K562 (cell line): ENCODE measurements around the gene IFT22. TPM values are rescaled to one million over a fixed set of nuclear protein-coding genes. Genes with fewer than 3 reads are reported as not detected.

Experiments used
- ASH1L ChIP-seq: fragments of 450-650 bp; IDR thresholded peaks from 2 replicates; pipeline ENCODE4 v1.6.1; 2018; ENCODE audit warnings: borderline replicate concordance, mild to moderate bottlenecking, low read depth; ENCODE audit not compliant: partially characterized antibody
- C11orf30 ChIP-seq: fragments of 450-650 bp; IDR thresholded peaks from 2 replicates; pipeline ENCODE4 v1.6.1; 2016; ENCODE audit warnings: low read depth, mild to moderate bottlenecking
- CREB5 ChIP-seq: fragments of 250-450 bp; sonication (Bioruptor Pico); IDR thresholded peaks from 2 replicates; pipeline ENCODE4 v1.5.0; 2020; ENCODE audit warnings: mild to moderate bottlenecking
- CTCF ChIP-seq, 3 experiments: IDR thresholded peaks in 2 of 3; conservative IDR thresholded peaks in 1 of 3; 2 replicates each; pipeline ENCODE4 v1.5.1; 2011 to 2012; ENCODE audit warnings: low read length in 3 of 3, mild to moderate bottlenecking in 3 of 3, control low read depth in 2 of 3, improper control_type of control experiment in 1 of 3, inconsistent platforms in 1 of 3, low read depth in 1 of 3, mixed read lengths in 1 of 3, moderate library complexity in 1 of 3; ENCODE audit not compliant: insufficient read depth in 2 of 3
- ERF ChIP-seq: fragments of 450-650 bp; formaldehyde crosslinking; IDR thresholded peaks from 2 replicates; pipeline ENCODE4 v1.4.0; 2020; ENCODE audit warnings: mild to moderate bottlenecking, mixed read lengths
- ID3 ChIP-seq, 2 experiments: fragments of 250-450 bp in 1 of 2; fragments of 450-650 bp in 1 of 2; sonication (Bioruptor Pico) in 1 of 2; IDR thresholded peaks; 2 replicates each; pipeline versions ENCODE4 v1.6.1 to v1.8.0; 2016 to 2021; ENCODE audit warnings: mild to moderate bottlenecking in 2 of 2, moderate library complexity in 2 of 2, missing compliant biosample characterization in 1 of 2, missing genetic modification characterization in 1 of 2
- PTBP1 ChIP-seq: fragments of 200-400 bp; formaldehyde crosslinking; IDR thresholded peaks from 2 replicates; pipeline ENCODE4 v1.6.1; 2017; ENCODE audit warnings: low read depth, low read length
- RREB1 ChIP-seq: fragments of 250-450 bp; sonication (Bioruptor Pico); IDR thresholded peaks from 2 replicates; pipeline ENCODE4 v1.4.0; 2020
- SRSF3 ChIP-seq: fragments of 200-400 bp; formaldehyde crosslinking; IDR thresholded peaks from 2 replicates; pipeline ENCODE4 v1.6.1; 2016; ENCODE audit warnings: mild to moderate bottlenecking, low read length, moderate library complexity; ENCODE audit not compliant: insufficient read depth
- USF1 ChIP-seq: sonication (generic); formaldehyde crosslinking; IDR thresholded peaks from 2 replicates; pipeline ENCODE4 v1.9.0; 2022; ENCODE audit warnings: mild to moderate bottlenecking, missing genetic modification reagents
- ZBED1 ChIP-seq: IDR thresholded peaks from 2 replicates; pipeline ENCODE4 v1.6.1; 2014
- ZNF232 ChIP-seq: sonication (generic); formaldehyde crosslinking; IDR thresholded peaks from 2 replicates; pipeline ENCODE4 v1.8.0; 2022; ENCODE audit warnings: mild to moderate bottlenecking, missing genetic modification reagents
- ZNF274 ChIP-seq: IDR thresholded peaks from 2 replicates; pipeline ENCODE4 v1.6.1; 2011; ENCODE audit warnings: low read depth, mild to moderate bottlenecking, low read length, moderate library complexity, borderline replicate concordance
- ZNF551 ChIP-seq: fragments of 250-450 bp; sonication (Bioruptor Pico); IDR thresholded peaks from 2 replicates; pipeline ENCODE4 v1.5.0; 2021; ENCODE audit warnings: mild to moderate bottlenecking, moderate library complexity
- polyA plus RNA-seq, 8 experiments: library from polyadenylated mRNA; depleted of rRNA in 4 of 8; stranded (reverse) in 5 of 8; unstranded in 3 of 8; fragments of >200 nt; fragmentation: Nextera tagmentation in 2 of 8; fragmentation: Illumina TruSeq in 1 of 8; extraction: Ambion mirVana in 2 of 8; extraction: Trizol in 1 of 8; gene quantifications; 2 replicates each; pipeline versions ENCODE4 v1.2.1 to v1.2.3, GENCODE V29; 2011 to 2014; ENCODE audit warnings: inconsistent platforms in 1 of 8, missing spikeins in 1 of 8
- total RNA-seq, 7 experiments: library from RNA; depleted of rRNA in 6 of 7; stranded (reverse); fragments of >200 nt in 6 of 7; fragmentation: Illumina TruSeq in 2 of 7; extraction: Trizol in 2 of 7; gene quantifications; 2 replicates each; pipeline versions ENCODE4 v1.2.1 to v1.2.3, GENCODE V29; 2011 to 2021; ENCODE audit warnings: low replicate concordance in 1 of 7

The IFT22 gene
- total and polyA plus RNA-seq, 9 of the 15 experiments (the other 6 are each of a cell fraction or from before 2014, with no cell fraction given) = 6.3 to 18.2 (median 7.7) TPM

- TF ChIP-seq ASH1L (no peak), PTBP1 (no peak), C11orf30 (peak; percentile 35; the same call in 1 of the 2 replicates), CTCF (IDR thresholded peaks at IDR 0.05 in 2 of 3, conservative IDR thresholded peaks at IDR 0.05 in 1 of 3; ENCODE audit: insufficient read depth in 2 of 3, low read depth in 1 of 3, low read length in 3 of 3) (peak in 2 of 3 experiments; percentile 15 to 38; a peak in 3 of 6 replicates), ZNF551 (CRISPR knock-in tag) (no peak), USF1 (CRISPR knock-in tag) (no peak), CREB5 (CRISPR knock-in tag) (no peak), ZNF232 (CRISPR knock-in tag) (no peak), ZBED1 (no peak), RREB1 (CRISPR knock-in tag) (no peak), ID3 (CRISPR knock-in tag; IDR thresholded peaks at IDR 0.05) (no peak), ID3 (tag; IDR thresholded peaks at IDR 0.05) (no peak), SRSF3 (no peak), ZNF274 (no peak), ERF (CRISPR knock-in tag) (no peak)
Measured at GRCh38 chr7:101321491-101322401, at the start of gene IFT22 (continued).
